Activated CD8-positive, alpha-beta memory T cell treated with anti-CD3 and anti-CD28 coated beads, Interleukin-2, amount 50 U/mL, for 24 hours (primary cell): ENCODE data around the gene ZNF709.
A peak's percentile ranks its signal among the peaks of the same experiment; 100 is the strongest.
"Not testable (repeated sequence)": the region's sequence is repeated elsewhere in the genome, so short reads cannot be mapped to it uniquely, and the experiment has no call there.

Source experiments
- DNase-seq: peaks from one replicate; pipeline ENCODE4 v3.0.0-alpha.2; 2020; ENCODE audit errors: extremely low read depth

The ZNF709 gene

GRCh38 chr19:12453495-12453894, 31.1 kb downstream of the ZNF709 start:
- DNase-seq: no peak

- no peak for DNase-seq
Measured at GRCh38 chr19:12450844-12451243, 33.8 kb downstream of the ZNF709 start.

GRCh38 chr19:12448808-12449207, 35.8 kb downstream of the ZNF709 start:
- DNase-seq: no peak

GRCh38 chr19:12440541-12441316, 43.9 kb downstream of the ZNF709 start, which contains the start of gene ZNF443:
ZNF443 (minus strand) TSS chr19:12441021; CDS start chr19:12440914, 107 bp downstream.
- peak; percentile 97 for DNase-seq

- DNase-seq: not testable (repeated sequence)
Measured at GRCh38 chr19:12439686-12440540, 44.7 kb downstream of the ZNF709 start.

GRCh38 chr19:12430726-12431299, 53.8 kb downstream of the ZNF709 start:
- not testable (repeated sequence) for DNase-seq

- no peak for DNase-seq
Measured at GRCh38 chr19:12425888-12426274, 58.7 kb downstream of the ZNF709 start.

- DNase-seq: no peak
Measured at GRCh38 chr19:12425236-12425887, 59.3 kb downstream of the ZNF709 start.

- not testable (repeated sequence) for DNase-seq
Measured at GRCh38 chr19:12417273-12417672, 67.3 kb downstream of the ZNF709 start.

- DNase-seq: no peak
Measured at GRCh38 chr19:12411893-12412292, 72.7 kb downstream of the ZNF709 start.
